Measurements from ENCODE around the gene MYLK2. TPM values are rescaled to one million over a fixed set of nuclear protein-coding genes. Genes with fewer than 3 reads are reported as not detected.

MYLK2 gene
- total RNA-seq, 2 experiments from 2014 or later: 0.19 to 0.25 TPM

GRCh38 chr20:31863296-31864085, 44.3 kb downstream of the MYLK2 start:
- POLR2A ChIA-PET: interaction anchor here (1.3 kb wide), 1 partner anchor 9 kb away, joined by 3 read pairs; no protein-coding TSS in a partner anchor
- CTCF ChIA-PET: interaction anchor here (1.0 to 3.1 kb wide), 4 partner anchors 9 to 41 kb away, joined by 3 to 12 read pairs (median 4); no protein-coding TSS in a partner anchor

GRCh38 chr20:31864521-31865400, 45.6 kb downstream of the MYLK2 start:
- POLR2A ChIA-PET: no interaction called here
- CTCF ChIA-PET: interaction anchor here (1.0 to 3.1 kb wide), 3 partner anchors 12 to 87 kb away, joined by 3 to 12 read pairs (median 4); partner anchors contain the start of gene PDRG1

GRCh38 chr20:31866221-31866620, 47.1 kb downstream of the MYLK2 start:
- ChIA-PET CTCF (no interaction called here), POLR2A (no interaction called here)

GRCh38 chr20:31868853-31869672, 49.9 kb downstream of the MYLK2 start:
- POLR2A ChIA-PET: no interaction called here
- CTCF ChIA-PET: interaction anchor here (0.7 to 1.3 kb wide), 4 partner anchors 15 to 73 kb away, joined by 3 to 4 read pairs (median 3); no protein-coding TSS in a partner anchor

- CTCF ChIA-PET: interaction anchor here (0.7 to 1.3 kb wide), 3 partner anchors 16 to 21 kb away, joined by 3 read pairs; no protein-coding TSS in a partner anchor
Observed at GRCh38 chr20:31869673-31869941, 50.5 kb downstream of the MYLK2 start.

GRCh38 chr20:31869942-31870725, 51.0 kb downstream of the MYLK2 start, which contains the start of the genes DUSP15 and TTLL9:
Gene DUSP15 (minus strand): TSS chr20:31870527. CDS start chr20:31870337, 190 bp downstream.
Gene TTLL9 (plus strand): TSS chr20:31870634. CDS start chr20:31871127, 493 bp downstream.
- CTCF ChIA-PET: interaction anchor here (1.3 kb wide), 2 partner anchors 18 to 22 kb away, joined by 3 read pairs; no protein-coding TSS in a partner anchor
- POLR2A ChIA-PET: no interaction called here

More at GRCh38 chr20:31869673-31869941, 50.5 kb downstream of the MYLK2 start:
- POLR2A ChIA-PET: no interaction called here

- CTCF ChIA-PET: interaction anchor here (0.9 kb wide), 3 partner anchors 17 to 24 kb away, joined by 3 to 4 read pairs (median 3); no protein-coding TSS in a partner anchor
- POLR2A ChIA-PET: no interaction called here
Observed at GRCh38 chr20:31870726-31871617, 51.8 kb downstream of the MYLK2 start.

- POLR2A ChIA-PET: interaction anchor here (1.1 kb wide), 1 partner anchor 9 kb away, joined by 3 read pairs; no protein-coding TSS in a partner anchor
- CTCF ChIA-PET: interaction anchor here (0.9 kb wide), 3 partner anchors 18 to 25 kb away, joined by 3 to 4 read pairs (median 3); no protein-coding TSS in a partner anchor
Observed at GRCh38 chr20:31871618-31871954, 52.4 kb downstream of the MYLK2 start.

GRCh38 chr20:31872406-31872805, 53.2 kb downstream of the MYLK2 start:
- ChIA-PET POLR2A (interaction anchor here (1.1 kb wide), 1 partner anchor 10 kb away, joined by 3 read pairs; no protein-coding TSS in a partner anchor), CTCF (interaction anchor here (0.6 to 2.0 kb wide), 4 partner anchors 10 to 527 kb away, joined by 3 to 5 read pairs (median 4); no protein-coding TSS in a partner anchor)

- ChIA-PET POLR2A (no interaction called here), CTCF (no interaction called here)
Observed at GRCh38 chr20:31875671-31876070, 56.5 kb downstream of the MYLK2 start.

- ChIA-PET POLR2A (no interaction called here), CTCF (no interaction called here)
Observed at GRCh38 chr20:31877684-31878083, 58.5 kb downstream of the MYLK2 start.

GRCh38 chr20:31879143-31879987, 60.2 kb downstream of the MYLK2 start:
- POLR2A ChIA-PET: interaction anchor here (0.7 kb wide), 1 partner anchor 72 kb away, joined by 3 read pairs; the partner anchor contains the start of gene PDRG1
- CTCF ChIA-PET: interaction anchor here (0.7 to 2.2 kb wide), 6 partner anchors 27 to 152 kb away, joined by 3 to 10 read pairs (median 4); partner anchors contain the start of gene PDRG1

- CTCF ChIA-PET: interaction anchor here (1.4 to 1.7 kb wide), 2 partner anchors 29 to 70 kb away, joined by 4 to 5 read pairs; partner anchors contain the start of gene PDRG1
- POLR2A ChIA-PET: no interaction called here
Observed at GRCh38 chr20:31881945-31882344, 62.8 kb downstream of the MYLK2 start.

- ChIA-PET CTCF (no interaction called here), POLR2A (no interaction called here)
Observed at GRCh38 chr20:31883829-31884228, 64.7 kb downstream of the MYLK2 start.

Measured in activated CD8-positive, alpha-beta memory T cell treated with anti-CD3 and anti-CD28 coated beads for 36 hours (primary cell).